Measurements from ENCODE around the gene IRGC.
A peak's percentile ranks its signal among the peaks of the same experiment; 100 is the strongest.
"Not testable (repeated sequence)": the region's sequence is repeated elsewhere in the genome, so short reads cannot be mapped to it uniquely, and the experiment has no call there.

The IRGC gene, protein sequence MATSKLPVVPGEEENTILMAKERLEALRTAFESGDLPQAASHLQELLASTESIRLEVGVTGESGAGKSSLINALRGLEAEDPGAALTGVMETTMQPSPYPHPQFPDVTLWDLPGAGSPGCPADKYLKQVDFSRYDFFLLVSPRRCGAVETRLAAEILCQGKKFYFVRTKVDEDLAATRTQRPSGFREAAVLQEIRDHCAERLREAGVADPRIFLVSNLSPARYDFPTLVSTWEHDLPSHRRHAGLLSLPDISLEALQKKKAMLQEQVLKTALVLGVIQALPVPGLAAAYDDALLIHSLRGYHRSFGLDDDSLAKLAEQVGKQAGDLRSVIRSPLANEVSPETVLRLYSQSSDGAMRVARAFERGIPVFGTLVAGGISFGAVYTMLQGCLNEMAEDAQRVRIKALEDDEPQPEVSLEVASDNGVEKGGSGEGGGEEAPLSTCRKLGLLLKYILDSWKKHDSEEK

DNA sequence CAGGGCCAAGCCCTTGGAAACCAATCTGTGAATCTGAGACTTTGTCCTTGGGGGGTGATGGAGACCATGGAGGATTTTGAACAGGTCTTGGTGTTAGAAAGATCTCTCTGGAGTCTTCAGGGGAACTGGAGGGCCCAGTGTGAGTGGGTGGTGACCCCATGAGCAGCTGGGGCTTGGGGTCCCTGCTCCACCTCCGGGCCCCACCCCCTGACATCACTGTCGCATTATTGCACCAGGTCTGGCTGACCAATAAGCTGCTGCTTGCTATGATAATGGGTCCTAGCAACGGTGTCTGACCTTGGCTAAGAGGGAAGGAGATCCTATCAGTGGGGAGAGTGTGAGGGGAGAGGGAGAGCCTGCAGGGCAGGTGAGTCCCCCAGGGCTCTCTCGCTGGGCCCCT, at the start of gene IRGC:
TSS of gene IRGC (plus strand) at position 301 of the 400 bp plus-strand sequence. CDS start 2,483 bp downstream, outside the sequence.
- DNase-seq = no peak

DNA sequence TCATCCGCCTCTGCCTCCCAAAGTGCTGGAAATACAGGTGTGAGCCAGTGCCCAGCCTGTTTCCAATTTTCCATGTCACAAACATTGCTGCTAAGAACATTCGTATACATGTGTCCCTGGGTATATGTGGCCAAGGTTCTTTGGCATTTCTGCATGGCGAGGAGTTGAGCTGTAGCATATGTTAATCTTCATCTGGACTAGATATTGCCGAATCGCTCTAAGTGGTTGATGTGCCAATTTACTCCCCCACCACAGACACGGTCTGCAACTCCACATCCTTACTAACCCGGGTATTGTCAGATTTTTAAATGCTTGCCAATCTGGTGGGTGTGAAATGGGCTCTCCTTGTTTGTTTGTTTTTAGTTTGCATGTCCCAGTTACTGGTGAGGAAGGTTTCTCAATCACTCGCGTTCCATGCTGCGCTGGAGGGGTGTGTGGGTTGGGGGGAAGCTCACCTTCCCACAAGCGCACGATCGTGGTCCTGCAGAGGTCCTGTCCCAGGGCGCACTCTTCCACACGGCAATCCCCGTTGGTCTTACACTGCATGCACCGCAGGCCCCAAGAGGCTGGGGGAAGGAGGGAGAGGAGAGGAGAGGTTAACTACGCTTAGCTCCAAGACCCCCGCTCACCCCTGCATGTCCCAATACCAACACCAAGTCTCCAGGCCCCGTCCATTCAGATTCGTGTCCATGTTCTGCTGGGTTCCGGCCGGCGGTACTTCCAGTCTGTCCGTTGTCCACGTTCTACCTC, 48.6 kb upstream of the IRGC start:
- DNase-seq = no peak

DNA sequence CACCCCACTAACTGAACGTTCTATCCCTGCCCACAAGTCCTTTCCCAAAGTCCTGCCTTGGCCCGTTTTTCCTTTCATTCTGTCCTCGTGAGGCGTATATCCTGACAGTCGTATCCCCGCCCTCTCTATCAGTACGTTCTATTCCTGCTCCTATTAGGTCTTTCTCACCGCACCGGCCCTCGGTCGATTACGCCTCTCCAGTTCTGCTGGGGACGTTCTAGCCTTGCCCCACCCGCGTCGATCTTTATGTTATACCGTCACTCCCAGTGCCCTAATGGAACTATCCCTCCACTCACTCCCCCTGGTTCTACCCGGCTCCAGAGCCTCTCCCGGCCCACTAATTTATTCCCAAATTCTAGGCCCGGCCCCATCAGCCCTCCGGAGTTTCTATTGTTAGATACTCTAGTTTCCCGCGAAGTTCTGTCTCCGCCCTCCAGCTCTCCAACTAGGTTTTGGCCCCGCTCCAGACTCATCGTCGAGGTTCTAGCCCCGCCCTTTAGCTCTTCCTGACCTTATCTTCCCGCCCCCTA, 47.9 kb upstream of the IRGC start:
- no peak for DNase-seq

DNA sequence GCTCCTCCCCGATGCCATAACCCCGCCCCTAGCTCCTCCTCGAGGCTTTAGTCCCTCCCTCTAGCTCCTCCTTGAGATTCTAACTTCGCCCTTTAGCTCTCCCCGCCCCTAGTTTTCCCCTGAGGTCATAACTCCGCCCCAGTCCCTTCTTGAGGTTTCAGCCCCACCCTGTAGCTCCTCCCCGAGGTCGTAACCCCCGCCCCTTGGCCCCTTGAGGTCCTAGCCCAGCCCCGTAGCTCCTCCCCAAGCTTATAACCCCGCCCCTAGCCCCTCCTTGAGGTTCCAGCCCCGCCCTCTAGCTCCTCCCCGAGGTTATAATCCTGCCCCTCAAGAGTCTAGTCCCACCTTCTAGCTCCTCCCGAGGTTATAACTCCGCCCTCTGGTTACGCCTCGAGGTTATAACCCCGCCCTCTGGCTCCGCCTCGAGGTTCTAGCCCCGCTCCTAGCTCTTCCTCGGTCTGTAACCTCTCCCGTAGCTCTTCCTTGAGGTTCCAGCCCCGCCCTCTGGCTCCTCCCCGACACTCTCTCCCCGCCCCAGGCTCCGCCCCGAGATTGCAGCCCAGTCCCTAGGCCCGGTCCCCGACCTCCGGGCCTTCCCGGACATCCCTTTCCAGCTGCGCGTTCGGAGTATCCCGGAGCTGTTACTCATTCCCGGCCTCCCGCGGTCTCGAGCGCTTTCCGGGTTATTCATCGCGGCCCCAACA, 47.3 kb upstream of the IRGC start:
- DNase-seq = peak; percentile 98

DNA sequence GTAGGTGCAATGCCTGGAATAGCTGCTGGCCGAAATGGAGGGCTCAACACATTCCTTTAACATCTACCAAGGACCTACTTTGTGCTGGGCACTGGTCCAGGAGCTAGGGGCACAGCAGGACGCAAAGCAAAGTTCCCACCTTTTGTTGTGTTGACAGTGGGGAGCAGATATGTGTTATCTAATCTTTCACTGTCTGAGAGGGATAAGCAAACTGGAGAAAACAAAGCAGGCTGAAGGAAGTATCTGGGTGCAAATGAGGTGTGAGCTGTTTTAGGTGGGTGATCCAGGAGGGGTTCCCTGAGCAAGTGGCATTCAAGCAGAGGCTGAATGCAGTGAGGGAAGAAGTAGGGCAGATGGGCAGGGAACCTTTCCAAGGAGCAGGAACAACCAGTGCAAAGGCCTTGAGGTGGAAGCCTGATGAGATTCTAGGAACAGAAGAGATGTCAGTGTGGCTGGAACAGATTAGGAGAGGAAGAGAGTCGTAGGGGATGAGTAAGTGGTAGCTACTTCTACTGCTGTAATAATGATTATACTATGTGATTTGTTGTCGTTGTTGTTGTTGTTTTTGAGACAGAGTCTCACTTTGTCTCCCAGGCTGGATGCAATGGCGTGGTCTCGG, 43.7 kb upstream of the IRGC start:
- DNase-seq = no peak

DNA sequence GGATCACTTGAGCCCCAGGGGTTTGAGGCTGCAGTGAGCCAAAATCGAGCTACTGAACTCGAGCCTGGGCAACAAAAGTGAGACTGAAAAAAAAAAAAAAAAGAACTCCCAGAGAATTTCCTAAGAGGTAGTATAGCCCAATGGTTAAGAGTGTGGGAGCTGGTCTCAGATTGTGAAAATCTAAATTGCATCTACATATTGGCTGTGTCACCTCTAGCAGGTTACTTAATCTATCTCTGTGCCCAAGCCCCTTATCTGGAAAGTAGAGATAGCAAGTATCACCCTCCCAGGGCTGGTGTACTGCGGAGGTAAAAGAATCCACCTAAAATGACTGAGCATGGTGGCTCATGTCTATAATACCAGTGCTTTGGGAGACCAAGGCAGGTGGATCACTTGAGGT, 42.2 kb upstream of the IRGC start:
- DNase-seq = no peak

DNA sequence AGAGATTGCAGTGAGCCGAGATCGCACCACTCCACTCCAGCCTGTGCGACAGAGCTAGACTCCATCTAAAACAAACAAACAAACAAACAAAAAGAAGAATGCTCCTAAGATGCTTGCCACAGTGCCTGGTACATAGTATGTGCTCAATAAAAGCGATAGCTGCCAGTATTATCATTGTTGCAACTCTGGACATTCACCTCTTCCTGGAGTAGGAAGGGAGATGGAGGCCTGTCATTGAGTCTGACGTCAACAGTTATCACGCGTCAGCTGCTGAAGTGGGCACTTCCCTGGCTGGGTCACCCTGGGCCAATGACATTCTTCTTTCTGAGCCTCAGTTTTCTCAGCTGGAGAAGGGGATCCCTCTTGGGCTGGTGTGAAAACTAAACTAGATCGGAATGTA, 41.7 kb upstream of the IRGC start:
- no peak for DNase-seq

DNA sequence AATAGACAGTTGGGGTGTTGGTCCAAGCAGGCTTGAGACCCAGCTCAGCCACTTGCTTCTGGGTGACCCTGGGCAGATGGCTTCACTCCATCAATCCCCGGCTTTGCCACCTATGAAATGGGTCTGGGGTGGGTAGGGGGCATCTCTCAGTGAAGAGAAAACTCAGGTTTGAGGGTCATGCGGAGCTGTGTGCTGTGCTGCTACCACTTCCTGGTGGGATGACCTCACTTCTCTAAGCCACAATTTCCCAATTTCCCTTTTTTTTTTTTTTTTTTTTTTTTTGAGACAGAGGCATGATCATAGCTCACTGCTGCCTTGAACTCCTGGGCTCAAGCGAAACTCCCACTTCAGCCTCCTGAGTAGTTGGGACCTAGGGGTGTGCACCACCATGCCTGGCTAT, 41.3 kb upstream of the IRGC start:
- no peak for DNase-seq

DNA sequence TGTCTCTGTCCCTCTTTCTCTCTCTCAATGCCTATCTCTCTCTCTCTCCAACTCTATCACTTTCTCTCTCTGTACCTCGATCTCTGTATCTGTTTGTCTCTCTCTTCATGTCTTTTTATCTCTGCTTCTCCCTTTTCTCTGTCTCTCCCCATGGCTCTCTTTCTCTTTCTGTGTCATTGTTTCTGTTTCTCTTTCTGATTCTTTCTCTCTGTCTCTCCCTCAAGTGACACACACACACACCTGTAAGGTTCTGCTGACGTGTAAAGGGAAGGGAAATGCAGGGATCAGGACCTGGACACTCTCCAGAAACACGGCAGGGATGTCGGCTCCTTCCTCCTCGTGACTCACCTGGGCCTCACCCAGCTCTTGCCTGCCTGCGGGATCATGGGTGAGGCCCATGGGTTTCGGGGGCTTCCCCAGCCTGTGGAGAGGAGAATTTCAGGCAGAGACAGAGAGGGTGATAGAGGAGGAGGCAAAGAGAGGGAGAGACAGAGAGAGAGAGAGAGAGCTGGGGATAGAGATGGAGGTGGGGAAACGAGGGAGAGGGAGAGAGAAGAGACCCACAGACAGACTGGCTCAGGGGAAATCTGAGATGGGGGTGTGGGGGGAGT, 40.5 kb upstream of the IRGC start:
- DNase-seq = no peak

DNA sequence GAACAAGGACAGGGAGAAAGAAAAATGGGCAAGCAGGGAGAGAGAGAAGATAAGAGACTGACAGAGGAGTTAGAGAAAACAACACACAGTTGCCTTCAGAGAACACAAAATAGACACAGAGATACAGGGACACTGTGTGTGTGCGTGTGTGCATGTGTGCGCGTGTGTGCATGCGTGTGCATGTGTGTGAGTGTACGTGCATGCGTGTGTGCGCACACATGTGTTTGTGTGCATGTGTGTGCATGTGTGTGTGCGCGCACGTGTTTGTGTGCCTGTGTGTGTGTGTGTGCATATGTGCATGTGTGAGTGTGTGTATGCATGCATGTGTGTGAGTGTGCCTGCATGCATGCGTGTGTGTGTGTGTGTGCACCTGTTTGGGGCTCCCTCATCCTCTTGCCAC, 40.0 kb upstream of the IRGC start:
- DNase-seq = no peak

DNA sequence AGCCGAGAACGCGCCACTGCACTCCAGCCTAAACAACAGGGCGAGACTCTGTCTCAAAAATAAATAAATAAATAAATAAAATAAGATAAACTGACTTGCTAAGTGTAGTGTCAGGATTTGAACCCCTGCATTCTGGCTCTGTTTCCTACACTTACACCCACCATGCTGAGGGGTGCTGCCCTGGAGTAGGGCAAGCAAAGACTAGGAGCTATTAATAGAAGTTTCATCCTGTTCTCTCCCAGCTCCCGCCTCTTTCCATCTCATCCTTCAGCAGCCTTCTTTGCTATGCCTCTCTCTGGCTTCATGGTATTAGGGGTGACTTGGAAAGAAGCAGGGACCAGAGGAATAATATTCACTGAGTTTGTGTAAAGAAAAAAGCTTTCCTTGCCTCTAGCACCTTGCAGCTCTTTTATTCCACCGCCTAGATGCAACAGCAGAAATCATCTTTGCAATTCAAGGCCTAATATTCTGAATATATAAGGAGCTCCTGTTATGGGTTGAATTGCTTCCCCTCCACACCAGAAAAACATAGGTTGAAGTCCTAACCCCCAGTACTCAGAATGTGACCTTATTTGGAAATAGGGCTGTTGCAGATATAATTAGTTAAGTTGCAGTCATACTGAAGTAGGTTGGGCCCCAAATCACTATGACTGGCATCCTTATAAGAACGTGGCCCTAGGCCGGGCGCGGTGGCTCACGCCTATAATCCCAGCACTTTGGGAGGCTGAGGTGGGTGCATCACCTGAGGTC, 37.2 kb upstream of the IRGC start:
- no peak for DNase-seq

DNA sequence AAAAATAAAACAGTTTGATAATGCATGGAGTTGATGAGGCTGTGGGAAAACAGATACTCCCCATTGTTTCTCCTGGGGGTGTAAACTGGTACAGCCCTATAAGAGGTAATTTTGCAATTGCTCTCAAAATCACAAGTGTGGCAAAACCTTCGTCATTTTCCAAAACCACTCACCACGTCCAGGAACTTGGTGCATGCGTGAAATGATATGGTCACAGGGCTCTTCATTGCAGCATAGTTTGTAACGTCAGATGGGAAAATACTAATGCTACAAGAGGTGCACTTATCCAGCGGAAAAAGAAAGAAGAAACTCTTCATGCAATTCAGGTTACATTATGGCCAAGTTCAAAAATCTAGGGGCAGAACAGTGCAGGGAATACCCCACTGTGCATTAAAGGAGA, 34.1 kb upstream of the IRGC start:
- DNase-seq = no peak

DNA sequence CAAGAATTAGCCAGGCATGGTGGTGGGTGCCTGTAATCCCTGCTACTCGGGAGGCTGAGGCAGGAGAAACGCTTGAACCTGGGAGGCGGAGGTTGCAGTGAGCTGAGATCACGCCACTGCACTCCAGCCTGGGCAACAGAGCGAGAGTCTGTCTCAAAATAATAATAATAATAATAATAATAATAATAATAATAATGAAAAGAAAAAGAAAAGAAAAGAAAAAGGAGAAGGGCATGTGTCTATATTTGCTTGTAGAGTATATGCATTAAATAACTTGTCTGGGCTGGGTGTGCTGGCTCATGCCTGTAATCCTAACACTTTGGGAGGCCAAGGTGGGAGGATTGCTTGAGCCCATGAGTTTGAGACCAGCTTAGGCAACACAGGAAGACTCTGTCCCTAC, 33.6 kb upstream of the IRGC start:
- DNase-seq = not testable (repeated sequence)

DNA sequence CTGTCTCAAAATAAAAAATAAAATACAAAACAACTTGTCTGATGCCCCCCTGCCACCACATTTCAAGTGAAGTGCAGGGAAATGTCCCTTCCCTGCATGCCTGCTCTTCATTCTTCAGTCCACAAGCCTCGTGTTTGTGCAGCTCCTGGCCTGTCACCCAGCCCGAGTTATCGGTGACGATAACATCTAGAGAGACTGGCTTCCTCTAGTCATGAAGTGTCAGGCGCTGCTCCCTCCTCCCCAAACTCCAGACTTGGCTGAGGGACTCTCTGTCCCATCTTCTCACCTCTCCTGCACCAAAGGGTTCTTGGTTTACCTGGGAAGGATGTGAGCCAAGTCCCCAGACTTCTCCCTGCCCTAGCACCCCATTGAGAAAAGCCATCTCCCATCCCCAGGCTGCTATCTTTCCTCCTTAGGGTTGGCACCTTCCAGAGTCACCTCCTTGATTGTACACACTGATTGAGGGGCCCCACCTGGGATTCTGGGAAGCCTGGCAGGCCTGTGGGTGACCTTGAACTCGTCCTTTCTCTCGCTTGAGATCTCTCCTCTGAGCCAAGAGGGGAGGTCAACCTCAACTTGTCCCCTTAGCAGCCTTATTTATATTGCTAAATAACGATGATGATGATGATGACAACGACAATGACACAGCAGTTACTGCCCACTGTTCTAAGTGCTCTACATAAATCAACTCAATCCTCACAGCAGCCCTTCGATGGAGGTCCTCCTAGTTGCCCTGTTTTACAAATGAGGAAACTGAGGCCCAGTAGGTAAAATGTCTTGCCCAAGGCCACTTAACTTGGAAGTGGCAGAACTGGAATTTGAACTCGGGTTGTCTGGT, 32.8 kb upstream of the IRGC start:
- DNase-seq = no peak

DNA sequence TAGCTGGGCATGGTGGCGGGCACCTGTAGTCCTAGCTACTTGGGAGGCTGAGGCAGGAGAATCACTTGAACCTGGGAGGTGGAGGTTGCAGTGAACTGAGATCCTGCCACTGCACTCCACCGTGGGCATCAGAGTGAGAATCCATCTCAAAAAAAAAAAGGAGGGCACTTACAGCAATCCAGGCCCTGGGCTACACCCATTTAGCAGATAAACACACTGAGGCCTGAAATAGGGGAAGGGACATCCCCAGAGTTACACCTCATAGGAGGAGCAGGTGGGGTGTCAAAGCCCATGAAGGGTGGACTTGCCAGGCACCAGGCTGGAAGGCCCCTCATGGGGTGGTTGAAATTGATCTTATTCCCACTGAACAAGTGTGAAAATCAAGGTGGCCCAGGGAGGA, 32.0 kb upstream of the IRGC start:
- no peak for DNase-seq

DNA sequence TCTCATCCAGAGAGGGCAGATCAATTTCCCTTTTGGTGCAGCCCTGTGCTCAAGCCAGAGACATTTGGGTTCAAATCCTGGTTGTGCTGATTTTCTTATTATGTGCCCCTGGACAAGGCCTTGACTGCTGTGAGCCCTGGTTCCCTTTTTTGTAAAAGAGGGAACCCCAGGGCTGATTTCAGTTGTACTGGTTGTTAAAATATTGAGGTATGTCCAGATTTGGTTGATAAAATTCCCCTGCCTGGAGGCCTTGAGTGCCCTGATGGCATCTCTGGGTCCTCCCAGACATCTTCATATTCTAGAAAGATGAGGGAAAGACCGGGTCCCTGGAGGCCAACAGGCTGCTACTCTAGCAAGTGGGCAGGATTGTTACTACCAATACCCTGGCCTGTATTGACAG, 31.6 kb upstream of the IRGC start:
- no peak for DNase-seq

DNA sequence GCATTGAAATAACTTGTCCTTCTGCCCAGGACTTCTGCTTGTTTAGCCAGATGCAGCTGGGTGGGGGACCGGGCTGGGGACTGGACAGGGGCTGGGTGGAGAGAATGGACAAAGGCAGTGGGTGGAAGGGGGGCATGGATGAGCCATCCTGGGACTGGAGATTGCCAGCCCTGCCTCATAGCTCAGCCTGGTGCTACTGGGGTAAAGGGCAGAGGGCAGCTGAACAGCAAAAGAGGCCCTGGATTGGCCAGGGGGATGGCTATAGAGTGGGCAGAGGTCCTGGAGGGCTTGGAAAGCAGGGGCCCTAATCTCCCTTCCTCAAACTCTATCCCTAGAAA, 28.2 kb upstream of the IRGC start:
- no peak for DNase-seq

DNA sequence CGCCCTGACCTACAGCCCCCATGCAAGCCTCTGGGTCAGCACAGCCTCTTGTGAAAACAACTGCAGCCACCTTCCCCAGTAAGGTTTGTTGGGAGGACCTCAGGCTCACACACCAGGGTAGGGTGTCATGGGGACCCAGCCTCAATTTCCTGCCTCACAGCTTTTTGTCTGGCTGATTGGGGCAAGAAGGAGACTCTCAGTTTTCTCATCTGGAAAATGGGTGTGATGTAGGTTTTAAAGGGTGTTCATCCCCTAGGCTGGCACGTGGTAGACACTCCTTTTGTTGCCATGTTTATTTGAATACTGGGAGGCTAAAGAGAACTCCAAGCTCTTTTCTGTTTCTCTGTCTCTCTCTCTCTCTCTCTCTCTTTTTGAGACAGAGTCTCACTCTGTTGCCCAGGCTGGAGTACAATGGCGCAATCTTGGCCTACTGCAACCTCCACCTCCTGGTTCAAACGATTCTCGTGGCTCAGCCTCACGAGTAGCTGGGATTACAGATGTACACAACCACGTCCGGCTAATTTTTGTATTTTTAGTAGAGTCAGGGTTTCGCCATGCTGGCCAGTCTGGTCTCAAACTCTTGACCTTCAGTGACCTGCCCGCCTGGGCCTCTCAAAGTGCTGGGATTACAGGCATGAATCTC, 27.7 kb upstream of the IRGC start:
- DNase-seq = no peak

DNA sequence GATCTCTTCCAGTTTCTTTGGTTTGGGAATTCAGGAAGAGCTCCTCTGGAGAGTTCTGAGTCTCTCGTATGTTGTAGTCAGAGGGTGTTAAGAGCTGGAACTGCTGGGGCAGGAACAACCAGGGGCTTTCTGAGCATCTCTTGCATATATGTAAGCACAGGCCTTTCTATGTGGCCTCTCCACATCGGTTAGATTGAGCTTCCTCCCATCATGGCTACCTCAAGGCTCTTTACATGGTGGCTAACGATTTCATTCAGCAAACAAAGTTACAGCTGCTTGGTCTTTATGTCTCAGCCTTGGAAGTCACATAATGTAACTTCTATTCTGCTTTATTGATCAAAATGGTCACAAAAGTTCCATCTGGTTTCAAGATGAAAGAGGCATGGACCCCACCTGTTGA, 25.4 kb upstream of the IRGC start:
- DNase-seq = no peak

DNA sequence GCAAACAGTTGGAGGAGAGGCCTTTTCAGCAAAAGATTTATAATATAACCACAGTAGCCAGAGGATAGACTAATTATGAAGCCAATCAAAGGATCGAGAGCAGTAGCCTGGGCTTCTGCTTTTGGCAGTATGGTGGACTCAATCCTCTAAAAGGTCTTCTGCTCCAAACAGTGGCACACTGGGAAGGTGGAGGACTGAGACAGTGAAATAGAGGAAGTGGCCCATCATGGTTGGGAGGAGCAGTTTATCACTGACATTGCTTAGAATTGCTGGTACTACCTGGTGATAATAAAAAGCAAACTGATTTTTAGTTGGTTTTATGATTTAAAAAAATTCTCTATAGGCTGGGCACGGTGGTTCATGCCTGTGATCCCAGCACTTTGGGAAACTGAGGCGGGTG, 25.0 kb upstream of the IRGC start:
- DNase-seq = no peak

Measured in NCI-H2107 (cell line).